Hematopoietic multipotent progenitor cell treated with erythropoietin and hydrocortisone succinate and interleukin-3 and kit ligand, for 4 days (in vitro differentiated cells): ENCODE measurements around the gene PLXND1.

Experiments
- DNase-seq: peaks from one replicate; pipeline ENCODE4 v3.0.0-alpha.2; 2015

Gene PLXND1

DNA sequence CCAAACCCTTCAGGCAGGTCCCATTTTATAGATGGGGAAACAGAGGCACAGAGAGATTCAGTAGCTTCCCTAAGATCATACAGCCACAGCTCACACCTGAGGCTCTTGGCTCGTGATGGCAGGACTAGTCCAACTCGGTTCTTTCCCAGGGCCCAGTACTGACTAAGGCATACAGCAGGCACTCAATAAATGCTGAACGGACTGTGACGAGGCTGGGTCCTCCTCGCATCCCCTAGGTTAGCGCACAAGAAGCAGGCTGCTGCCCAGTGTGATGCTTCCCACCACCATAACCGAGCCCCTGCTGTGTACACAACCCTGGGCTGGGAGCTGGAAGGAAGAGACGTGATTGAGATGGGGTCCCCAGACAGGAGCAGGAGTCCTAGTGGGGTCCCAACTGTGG is 24.9 kb downstream of the PLXND1 start:
- DNase-seq, result no peak

DNA sequence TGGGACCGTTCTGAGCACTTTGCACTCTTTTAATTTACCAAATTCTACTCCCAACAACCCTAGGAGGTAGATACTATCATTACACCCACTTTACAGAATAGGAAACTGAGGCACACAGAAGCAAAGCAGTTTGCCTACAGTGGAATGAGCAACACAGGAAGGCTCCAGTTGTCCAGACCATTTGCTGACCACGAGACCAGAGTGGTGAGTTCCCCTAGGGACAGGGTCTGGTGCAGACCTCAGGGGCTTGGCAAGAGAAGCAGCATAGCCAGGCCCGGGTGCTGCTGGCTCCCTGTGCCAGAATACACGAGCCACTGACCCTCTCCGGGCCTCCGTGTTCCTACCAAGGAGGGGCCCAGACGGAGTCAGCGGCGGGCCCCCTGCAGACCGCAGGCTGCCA is 26.5 kb downstream of the PLXND1 start:
- no peak for DNase-seq

DNA sequence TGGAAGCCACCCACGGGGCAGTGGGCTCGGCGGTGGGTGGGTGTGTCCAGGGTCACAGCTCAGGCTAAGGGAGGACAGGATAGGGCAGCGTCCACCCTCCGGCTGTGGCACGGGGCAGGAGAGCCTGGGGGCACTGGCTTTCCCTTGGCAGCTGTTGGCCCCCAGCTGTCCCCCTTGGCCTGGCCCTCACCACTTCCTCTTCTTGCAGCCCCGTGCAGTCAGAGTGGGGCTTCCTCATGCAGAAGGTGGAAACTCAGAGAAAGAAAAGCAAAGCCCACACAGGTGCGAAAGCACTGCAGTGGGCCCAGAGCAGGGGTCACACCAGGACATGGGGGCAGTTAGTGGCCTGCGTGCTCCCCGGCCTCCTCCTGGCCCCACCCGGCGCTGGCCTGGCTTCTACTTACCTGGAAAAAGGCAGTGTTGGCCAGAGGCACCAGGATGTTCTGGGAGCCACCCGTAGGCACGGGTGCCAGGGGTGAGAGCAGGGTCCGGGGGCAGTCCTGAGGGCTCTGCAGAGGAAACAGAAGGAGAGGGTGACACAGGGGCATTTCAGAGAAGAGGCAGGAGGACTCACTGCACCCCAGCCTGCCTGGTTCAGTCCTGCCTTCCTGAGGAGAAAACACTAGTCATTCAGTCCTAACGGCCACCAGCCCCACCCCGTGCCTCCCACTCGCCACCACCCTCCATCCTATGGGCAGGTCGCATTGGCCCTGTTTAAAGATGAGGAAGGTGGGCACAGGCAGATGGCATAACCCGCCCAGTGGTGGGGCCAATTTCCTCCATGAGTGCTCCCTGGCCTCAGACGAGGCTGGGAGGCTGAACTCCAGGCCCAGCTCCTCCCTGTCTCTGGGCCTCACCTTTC is 28.3 kb downstream of the PLXND1 start:
- DNase-seq, result peak; percentile 96

DNA sequence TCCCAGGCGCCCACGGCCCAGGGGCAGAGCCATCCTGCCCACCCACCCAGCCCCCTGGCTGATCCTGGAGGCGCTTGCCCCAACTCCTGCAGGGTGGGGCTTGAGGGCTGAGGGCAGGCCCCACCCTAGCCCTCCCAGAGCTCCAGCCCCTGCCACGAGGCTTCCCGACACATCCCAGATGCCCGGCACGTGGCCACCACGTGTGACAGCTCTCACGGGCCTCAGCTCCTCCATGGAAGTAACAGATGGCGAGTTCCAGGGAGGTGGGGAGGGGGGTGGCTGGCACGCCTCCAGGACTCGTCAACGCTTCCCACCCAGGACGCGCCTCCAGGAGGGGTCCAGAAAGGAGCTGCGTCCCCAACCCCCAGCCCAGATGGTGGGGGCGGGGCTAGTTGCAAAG is 29.1 kb downstream of the PLXND1 start:
- peak; percentile 72 for DNase-seq

DNA sequence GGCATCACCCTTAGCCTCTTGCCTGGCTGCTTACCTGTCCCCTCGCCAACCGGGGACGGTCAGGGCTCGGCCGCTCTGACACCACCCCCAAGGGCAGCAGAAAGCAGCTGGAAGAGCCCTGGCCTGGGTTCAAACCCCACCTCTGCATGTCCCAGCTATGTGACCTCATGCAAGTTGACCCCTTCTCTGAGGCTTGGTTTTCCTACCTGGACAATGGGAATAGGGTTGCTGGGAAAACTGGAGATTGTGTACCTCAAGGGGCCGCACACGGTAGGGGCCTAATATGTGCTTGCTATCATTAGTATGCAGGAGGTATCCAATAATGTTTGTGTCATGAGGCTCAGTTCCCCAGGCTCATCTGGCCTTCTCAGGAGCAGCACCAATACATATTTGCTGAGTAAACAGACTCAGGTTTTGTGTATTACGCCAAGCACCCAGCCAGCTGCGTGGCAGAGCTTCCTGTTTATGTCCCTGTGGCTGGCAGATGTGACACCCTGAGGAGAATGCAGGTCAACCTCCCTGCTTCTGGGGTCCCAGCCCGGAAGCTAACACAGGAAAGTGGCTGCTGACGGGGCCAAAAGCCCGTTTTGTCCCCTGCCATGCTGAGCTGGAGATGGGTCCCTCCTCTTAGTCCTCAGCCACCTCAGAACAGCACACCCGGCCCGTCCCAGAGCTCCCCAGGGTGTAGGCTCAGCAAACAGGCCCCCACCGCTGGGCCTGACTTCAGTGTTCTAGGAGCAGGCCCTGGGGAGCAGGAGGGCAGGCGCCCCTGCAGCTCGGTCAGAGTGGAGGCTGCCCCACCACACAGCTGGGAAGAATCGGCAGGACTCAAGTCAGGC is 29.7 kb downstream of the PLXND1 start:
- peak; percentile 88 for DNase-seq

DNA sequence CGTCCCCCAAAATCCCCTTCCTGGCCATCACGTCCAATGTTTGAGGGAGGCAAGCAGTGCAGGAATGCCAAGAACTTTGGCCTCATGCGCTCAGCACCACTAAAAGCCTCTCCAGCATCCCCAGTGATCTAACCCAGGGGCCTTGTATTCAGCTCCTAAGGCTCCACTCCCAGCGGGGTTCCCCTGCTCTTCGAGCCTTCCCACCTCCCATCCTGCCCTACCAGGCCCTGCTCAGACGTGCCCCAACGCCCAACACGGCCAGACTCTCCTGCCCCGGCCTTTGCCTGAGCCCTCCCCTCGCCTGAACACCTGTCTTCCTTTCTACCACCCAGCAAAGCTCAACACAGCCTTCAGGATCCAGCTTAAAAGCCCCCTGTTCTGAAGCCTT is 30.5 kb downstream of the PLXND1 start:
- no peak for DNase-seq

DNA sequence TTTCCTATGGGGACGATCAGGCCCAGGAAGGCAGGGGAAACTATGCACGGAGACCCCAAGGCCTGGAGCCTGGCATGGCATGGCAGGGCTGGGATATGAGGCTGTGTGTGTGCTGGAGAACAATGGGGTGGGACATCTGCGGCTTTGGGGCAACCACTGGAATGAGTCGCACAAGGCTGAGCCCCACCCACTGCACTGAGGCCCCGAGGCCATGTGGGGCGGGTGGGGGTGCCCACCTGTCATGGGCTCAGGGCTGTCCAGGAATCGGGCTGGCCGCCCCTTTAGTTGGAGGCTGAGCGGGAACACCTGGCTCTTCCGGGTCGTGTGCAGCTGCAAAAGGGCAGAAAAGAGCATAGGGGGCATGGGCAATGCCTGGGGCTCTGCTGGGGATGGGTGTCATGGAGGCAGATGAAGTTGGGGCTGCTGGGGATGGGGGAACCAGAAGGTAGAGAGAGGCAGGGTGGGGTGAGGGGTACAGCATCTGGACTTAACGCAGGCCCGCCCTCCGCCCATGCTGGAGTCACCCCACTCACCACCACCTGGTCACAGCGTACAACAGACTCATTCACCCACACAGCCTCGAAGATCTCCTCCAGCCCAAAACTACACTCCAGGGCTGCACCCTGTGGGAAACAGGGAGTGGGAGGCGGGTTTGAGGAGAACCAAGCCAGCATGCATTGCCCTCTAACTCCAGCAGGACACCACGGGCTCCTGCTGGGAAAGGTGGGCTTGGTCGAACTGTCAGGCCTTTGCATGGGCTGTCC is 31.1 kb downstream of the PLXND1 start:
- no peak for DNase-seq

DNA sequence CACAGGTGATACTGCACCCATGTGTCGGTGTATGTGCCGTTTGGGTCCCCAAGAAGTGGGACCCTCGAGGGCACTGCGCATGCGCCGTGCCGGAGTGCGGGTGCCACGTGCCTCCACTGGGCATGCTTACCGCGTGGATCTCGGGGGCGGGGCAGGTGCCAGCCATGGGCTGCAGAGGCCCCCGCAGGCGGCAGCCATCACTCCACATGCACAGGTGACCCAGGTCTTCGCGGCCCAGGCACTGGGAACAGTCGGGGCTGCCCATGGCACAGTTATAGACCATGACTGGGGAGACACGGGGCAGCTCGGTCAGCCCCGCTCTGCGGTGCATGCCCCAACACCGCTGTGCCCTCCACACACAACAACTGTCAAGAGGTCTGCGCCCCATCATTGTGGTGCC is 32.3 kb downstream of the PLXND1 start:
- DNase-seq, result no peak

DNA sequence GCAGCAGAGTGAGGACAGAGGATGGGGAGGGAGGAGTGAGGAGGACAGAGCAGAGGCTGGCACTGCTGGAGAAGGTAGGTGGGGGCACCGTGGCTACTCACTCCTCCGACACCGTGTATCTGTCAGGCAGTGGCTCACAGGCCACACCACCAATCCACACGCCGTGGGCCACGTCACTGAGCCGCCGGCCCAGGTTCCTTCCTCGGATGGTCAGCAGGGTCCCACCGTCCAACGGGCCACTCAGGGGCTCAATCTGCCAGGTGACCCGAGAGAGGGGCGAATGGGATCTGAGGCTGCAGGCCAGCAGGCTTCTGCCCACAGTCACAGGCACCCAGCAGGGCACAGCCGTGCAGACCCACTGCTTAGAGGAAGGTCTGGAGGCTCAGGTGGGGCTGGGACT is 33.0 kb downstream of the PLXND1 start:
- DNase-seq, result no peak

DNA sequence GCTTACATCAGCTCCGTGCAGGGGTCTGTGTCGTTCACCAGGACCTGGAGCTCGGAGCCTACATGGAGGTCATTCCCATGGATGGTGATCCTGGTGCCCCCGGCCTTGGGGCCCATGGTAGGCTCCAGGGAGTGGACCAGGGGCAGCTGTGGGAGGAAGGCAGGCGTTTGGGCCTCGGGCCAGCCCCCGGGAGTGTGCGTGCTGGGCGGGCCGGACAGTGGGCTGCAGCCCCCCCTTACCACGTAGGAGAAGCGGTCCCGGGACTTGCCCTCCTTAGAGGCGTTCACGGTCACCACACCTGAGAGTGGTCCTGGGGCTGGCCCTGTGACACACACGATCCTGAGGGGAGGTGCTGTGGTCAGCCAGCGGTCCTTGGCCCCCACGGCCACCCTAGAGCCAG is 33.9 kb downstream of the PLXND1 start:
- no peak for DNase-seq

DNA sequence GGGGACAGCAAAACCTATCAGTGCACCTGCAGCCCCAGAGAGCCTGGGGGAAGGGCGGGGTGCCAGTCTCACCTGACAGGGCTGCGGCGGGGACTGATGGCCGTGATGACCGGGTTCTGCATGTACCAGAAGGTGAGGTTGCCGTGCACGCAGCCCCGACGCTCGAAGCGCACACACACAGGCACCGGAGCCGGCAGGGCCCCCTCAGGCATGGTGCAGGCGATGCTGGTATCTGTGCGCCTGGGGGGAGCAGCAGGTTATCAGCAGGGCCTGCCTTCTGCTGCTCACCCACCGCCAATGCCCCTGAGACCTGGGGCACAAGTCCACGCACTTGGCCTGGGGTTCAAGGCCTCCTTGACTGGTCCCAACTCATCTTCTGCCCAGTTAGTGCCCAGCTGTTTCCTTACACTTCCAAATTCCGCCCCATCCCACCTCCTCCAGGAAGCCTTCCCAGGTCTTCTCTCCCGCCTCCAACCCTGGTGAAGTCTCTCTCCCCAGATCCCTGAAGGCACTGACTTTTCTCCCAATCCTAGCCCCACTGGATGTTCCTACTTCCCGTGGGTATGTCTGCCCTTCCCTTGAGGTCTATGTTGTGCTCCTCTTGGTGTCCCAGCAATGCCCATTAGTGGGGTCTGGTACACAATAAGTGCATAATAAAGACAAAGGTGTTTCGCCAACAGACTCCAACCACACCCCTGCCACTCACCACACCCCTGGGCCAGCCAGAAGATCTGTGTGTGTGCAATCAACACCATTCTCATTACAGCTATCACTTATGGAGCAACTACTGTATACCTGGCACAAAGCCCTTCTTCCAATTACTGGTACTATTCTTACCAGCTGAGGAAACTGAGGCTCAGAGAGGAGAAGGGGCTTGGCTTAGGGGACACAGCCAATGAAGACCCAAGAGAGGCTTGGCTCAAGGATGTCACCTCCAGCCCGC is 34.6 kb downstream of the PLXND1 start:
- no peak for DNase-seq

DNA sequence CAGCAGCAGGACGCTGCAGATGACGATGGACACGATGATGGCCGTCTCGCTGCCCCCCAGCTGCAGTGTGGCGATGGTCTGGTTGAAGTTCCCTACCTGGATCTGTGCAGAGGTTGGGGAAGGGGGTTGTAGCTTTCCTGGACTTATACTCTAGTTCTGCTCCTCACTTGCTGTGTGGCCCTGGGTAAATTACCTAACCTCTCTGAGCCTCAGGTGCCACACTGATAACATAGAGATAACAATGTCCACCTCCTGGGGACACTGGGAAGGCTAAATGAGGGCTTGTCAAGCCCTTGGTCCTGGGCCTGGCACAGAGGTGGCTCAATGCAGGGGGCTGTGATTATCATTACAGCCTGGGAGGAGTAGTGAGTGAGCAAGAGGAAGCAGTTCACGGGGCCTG is 36.6 kb downstream of the PLXND1 start:
- no peak for DNase-seq

DNA sequence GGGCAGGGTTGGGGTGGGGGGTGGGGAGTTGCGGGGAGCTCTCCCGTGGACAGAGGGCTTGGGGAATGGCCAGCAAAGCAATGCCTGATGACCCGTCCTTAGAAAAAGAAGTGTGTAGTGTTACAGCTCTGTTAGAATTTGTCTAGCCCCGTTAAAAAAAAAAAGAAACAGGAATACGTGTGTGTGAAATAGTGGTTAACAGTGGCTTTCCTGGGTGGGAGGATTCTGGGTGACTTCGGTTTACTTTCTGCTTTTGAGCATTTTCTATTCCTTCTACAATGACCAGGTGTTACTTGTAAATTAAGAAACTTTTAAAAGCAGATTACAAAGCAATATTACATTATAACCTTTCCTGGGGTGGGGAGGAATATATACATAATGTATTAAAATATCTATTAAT is 38.5 kb downstream of the PLXND1 start:
- no peak for DNase-seq

DNA sequence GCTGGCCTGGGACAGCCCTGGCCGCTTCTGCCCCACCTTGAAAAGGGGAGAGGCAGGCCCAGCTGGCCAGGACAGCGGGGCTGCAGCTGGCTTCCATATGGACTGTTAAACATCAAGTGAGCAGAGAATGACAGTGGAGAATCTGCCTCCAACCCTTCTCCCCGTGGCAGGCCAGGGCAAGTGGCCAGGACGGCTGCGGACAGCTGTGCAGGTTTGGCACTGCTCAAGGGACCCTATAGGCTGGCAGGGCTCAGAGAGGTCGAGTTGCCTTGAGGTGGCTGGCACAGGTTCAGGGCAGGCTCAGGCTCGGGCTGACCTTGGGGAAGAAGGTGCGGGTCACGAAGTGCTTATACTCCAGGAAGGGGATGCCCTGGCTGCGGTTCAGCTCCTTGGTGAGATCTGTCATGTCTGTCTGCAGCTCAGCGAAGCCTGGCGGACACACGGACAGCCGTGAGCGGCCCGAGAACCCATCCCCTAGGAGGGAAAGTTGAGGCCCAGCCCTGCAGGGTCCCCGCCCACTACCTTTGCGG is 39.2 kb downstream of the PLXND1 start:
- no peak for DNase-seq

DNA sequence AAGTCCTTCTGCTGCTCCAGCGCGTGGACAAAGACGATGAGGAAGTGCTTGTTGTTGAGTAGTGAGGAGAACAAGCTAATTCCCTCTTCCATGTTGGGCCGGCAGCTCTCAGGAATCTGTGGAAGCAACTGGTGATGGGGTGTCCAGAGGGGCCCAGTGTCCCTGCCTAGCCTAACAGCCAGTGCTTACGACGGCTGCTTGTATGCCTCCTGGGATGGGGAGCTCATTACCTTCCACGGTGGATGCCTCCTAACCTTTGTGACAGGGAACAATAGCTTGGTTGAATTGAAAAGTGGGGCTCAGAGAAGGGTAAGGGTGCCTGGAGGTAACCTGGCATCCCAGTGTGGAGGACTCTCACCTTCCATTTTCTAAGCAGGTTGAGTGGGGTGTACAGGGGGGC is 40.6 kb downstream of the PLXND1 start:
- no peak for DNase-seq

DNA sequence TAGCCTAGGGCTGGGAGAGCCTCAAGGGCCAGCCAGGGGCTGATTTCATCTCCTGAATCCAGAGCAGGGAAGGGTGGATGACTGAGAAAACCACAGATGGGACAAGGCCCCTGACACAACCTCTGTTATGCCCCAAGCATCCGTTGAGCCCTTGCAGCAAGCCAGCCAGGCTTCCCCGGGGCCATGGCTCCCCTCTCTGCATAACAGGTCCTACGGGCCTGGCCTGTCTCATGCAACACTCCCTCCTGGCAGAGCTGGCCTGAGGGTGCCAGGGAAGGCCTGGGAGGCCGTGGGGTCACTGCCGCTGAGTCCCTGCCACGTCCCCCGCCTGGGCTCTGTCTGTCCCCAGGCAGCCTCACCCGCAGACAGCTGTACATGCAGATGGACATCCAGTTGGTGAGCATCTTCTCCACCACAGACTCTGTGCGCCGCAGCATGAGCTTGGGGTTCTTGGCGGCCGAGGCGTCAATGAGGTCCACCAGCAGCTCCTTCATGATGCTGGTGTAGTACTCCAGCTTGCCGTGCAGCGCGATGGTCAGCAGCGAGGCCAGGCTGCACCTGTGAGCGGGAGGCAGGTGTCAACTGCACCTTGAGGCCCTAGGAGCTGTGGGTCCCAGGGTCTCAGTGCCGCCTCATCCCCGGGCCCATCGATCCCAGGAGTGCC is 41.4 kb downstream of the PLXND1 start:
- DNase-seq, result no peak

DNA sequence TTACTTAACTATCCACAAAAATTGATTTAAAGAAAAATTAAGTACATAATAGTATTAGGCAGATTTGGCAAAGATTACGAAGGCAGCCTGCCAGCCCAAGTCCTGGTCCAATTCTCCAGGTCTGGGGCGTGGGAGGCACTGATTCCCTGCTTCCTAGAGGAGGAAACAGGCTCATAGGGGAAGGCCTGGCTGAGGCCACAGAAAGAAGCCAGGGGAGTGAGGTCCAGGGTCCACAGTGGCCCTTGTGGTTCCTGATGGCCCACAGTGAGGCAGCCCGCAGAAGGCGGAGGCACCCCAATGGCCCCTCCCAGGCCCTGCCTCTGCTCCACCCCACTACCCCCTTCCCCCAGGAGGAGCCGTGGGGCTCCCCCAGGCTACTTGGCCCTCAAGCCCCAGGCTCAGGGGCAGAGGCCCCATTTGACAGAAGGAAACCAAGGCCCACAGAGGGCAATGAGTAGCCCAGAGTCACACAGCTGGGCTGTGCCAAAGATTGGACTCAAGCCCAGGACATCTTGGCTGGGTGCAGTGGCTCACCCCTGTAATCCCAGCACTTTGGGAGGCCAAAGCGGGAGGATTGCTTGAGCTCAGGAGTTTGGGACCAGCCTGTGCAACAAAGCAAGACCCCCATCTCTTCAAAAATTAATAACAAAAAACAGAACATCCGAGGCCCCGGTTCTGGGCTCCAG is 42.5 kb downstream of the PLXND1 start:
- DNase-seq, result no peak

DNA sequence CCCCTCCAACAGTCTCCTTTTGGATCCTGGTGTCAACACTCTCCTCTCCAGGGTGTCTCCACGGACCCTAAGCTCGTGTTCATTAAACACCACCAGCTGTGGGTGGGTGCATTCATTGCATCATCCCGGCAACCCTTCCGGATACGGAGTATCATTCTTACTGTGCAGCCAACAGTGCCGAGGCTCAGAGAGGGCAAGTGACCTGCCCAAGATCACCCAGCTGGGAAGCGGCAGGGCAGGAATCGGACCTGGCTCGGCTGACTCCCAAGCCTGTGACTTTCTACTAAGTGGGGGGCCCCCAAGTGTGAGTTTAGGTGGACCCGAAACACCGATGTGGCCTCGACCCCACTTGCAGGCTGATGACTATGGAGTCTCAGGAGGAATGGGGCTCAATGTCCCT is 43.1 kb downstream of the PLXND1 start:
- no peak for DNase-seq

DNA sequence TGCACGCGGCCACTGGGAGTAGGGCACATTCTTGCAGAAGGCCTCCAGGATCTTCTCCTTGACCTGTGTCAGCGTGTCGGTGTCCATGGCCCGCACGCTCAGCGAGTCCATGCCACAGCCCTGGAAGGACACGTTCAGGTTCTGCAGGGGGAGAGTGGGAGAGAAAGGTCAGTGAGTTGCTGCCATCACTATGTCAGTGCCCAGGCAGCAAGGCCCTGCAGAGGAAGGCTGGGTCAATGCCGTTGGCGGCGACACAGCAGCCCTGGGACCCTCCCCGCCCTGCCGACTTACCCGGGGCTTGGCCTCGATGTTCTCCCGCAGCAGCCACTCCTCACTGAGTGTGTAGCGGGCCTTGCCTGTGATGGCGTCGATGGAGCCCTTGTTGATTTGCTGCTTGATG is 43.7 kb downstream of the PLXND1 start:
- no peak for DNase-seq

DNA sequence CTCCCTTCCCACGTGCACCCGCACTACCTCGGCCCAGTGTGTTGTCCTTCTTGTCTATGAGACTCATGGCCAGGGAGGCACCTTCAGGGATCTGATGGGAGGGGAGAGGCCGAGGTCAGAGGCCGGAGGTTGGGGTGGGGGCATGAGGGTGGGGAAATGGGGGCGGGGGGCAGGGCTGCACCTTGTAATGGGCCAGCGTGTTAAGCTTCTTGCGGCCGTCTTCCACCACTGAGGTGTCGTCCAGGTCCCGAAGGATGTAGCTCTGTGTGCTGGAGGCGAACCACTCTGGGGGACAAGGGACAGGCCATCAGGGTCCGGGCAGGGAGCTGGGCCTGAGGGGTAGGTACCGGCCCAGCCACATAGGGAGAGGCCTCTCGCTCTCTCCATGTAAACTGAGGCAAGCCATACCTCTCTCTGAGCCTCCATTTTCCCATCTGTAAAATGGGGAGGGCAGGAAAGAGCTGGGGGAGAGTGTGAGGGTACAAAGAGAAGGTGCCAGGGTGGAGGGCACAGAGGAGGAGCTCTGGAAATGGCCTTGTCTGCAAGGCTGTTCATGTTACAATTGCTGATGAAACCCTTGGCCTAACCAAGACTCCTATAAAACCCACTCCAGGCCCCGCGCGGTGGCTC is 44.7 kb downstream of the PLXND1 start:
- DNase-seq, result no peak
